K562 (cell line): ENCODE measurements around the gene TCF23. TPM values are rescaled to one million over a fixed set of nuclear protein-coding genes. Genes with fewer than 3 reads are reported as not detected.
"Not testable (repeated sequence)": the region's sequence is repeated elsewhere in the genome, so short reads cannot be mapped to it uniquely, and the experiment has no call there.

Experiments used
- ATAC-seq: fragments of 200-7000 bp; cut with Tn5 transposase; 3 replicates; pipeline ENCODE4 v1.9.1; 2020; ENCODE audit warnings: moderate library complexity
- BruUV-seq: library from RNA; stranded (reverse); fragments of 400-500 nt; replicated peaks from 2 replicates; lab custom pipeline; 2021; lab: Mats Ljungman, UMichigan
- CTCF ChIA-PET: fragments of 300-600 bp; formaldehyde crosslinking; extraction: SDS; loops from one replicate; lab custom pipeline; 2021; ENCODE audit warnings: low intra/inter-chr PET ratio; lab: Yijun Ruan, JAX
- POLR2A ChIA-PET: fragments of 300-600, 350-650 bp; sonication (Branson Sonifier 250); formaldehyde crosslinking; extraction: SDS; loops from one replicate; lab custom pipeline; 2021; ENCODE audit warnings: antibody characterized with exemption, inconsistent platforms; lab: Yijun Ruan, JAX
- DNase-seq, 4 experiments: peaks; one replicate each; pipeline versions ENCODE4 v3.0.0 to v3.0.0-alpha.2; 2011 to 2018; ENCODE audit warnings: low spot score in 3 of 4, mixed read lengths in 3 of 4; ENCODE audit errors: extremely low read depth in 1 of 4
- FAIRE-seq: peaks from 2 replicates; lab custom pipeline; 2011; peaks lifted over from hg19 to GRCh38; lab: Jason Lieb, UNC
- H2AFZ ChIP-seq: 2 replicates; pipeline ENCODE4 v1.6.0; 2011; ENCODE audit warnings: low read depth, low read length, control low read depth, inconsistent platforms
- H3K27ac ChIP-seq: fragments of 200-600 bp; 3 replicates; pipeline ENCODE4 v1.8.0; 2011; ENCODE audit warnings: low read depth, mild to moderate bottlenecking, control low read depth, inconsistent platforms, low read length, moderate library complexity, mixed read lengths; ENCODE audit errors: extremely low read depth
- H3K27me3 ChIP-seq, 2 experiments: fragments of 300-600 bp in 1 of 2; 2 replicates in 1 of 2; 3 replicates in 1 of 2; pipeline versions ENCODE4 v1.6.0 to v1.8.0; 2011; ENCODE audit warnings: inconsistent platforms in 2 of 2, low read length in 2 of 2, mild to moderate bottlenecking in 1 of 2, mixed read lengths in 1 of 2, moderate library complexity in 1 of 2; ENCODE audit not compliant: control insufficient read depth in 2 of 2, insufficient read depth in 2 of 2
- H3K36me3 ChIP-seq: fragments of 300-600 bp; 3 replicates; pipeline ENCODE4 v1.8.0; 2011; ENCODE audit warnings: mild to moderate bottlenecking, low read length, inconsistent platforms; ENCODE audit not compliant: control insufficient read depth, insufficient read depth
- H3K4me1 ChIP-seq, 2 experiments: fragments of 200-600 bp in 1 of 2; replicated peaks in 1 of 2; 2 replicates in 1 of 2; 3 replicates in 1 of 2; pipeline versions ENCODE4 v1.5.1 to v1.8.0; 2011; ENCODE audit warnings: inconsistent platforms in 2 of 2, low read length in 2 of 2, mild to moderate bottlenecking in 1 of 2, mixed read lengths in 1 of 2, moderate library complexity in 1 of 2; ENCODE audit not compliant: control insufficient read depth in 2 of 2, insufficient read depth in 2 of 2
- H3K4me2 ChIP-seq: 2 replicates; pipeline ENCODE4 v1.6.1; 2011; ENCODE audit warnings: low read length, control low read depth, inconsistent platforms, mixed read lengths; ENCODE audit not compliant: insufficient read depth
- H3K4me3 ChIP-seq: fragments of 200-600 bp; sonication (generic), shearing (Covaris generic); 2 replicates; pipeline ENCODE4 v1.5.1; 2016; ENCODE audit warnings: control low read depth, inconsistent platforms
- H3K79me2 ChIP-seq: fragments of 200-600 bp; 3 replicates; pipeline ENCODE4 v1.8.0; 2011; ENCODE audit warnings: low read length, inconsistent platforms; ENCODE audit not compliant: control insufficient read depth, insufficient read depth
- H3K9ac ChIP-seq, 2 experiments: 2 replicates each; pipeline versions ENCODE4 v1.6.0 to v1.6.1; 2011; ENCODE audit warnings: low read depth in 2 of 2, low read length in 2 of 2, control low read depth in 1 of 2, inconsistent platforms in 1 of 2, mild to moderate bottlenecking in 1 of 2, mixed read lengths in 1 of 2; ENCODE audit not compliant: insufficient read depth in 1 of 2
- H3K9me1 ChIP-seq: one replicate; pipeline ENCODE4 v1.6.0; 2011; ENCODE audit warnings: inconsistent platforms, mild to moderate bottlenecking, low read length, moderate library complexity; ENCODE audit not compliant: control insufficient read depth, insufficient read depth
- H3K9me3 ChIP-seq: replicated peaks from 2 replicates; pipeline ENCODE4 v1.5.1; 2011; ENCODE audit warnings: low read depth, low read length, inconsistent platforms; ENCODE audit not compliant: control insufficient read depth, insufficient read depth
- H4K20me1 ChIP-seq: replicated peaks from 2 replicates; pipeline ENCODE4 v1.6.1; 2011; ENCODE audit warnings: low read length, inconsistent platforms, mixed read lengths; ENCODE audit not compliant: control insufficient read depth, insufficient read depth
- CBX8 ChIP-seq: fragments of 200-600 bp; sonication (generic); IDR thresholded peaks from 2 replicates; pipeline ENCODE4 v1.6.1; 2012; ENCODE audit warnings: borderline replicate concordance, mixed run types, low read depth, mild to moderate bottlenecking, moderate library complexity, mixed read lengths, low read length, control low read depth, inconsistent platforms; ENCODE audit not compliant: poor library complexity, severe bottlenecking; ENCODE audit errors: extremely low read depth
- RFX7 ChIP-seq: fragments of 250-450 bp; sonication (Bioruptor Pico); IDR thresholded peaks from 2 replicates; pipeline ENCODE4 v1.5.1; 2021; ENCODE audit warnings: mild to moderate bottlenecking
- WGBS: fragments of 100-300 bp; shearing (Covaris generic); methylation state at CpG from one replicate; pipeline ENCODE4 v1.1.6; 2016; ENCODE audit warnings: low coverage, mixed read lengths; ENCODE audit not compliant: insufficient coverage; ENCODE audit errors: missing lambda C conversion rate; 5-methylcytosine and 5-hydroxymethylcytosine counted together
- in situ Hi-C: fragments of 300-500 bp; cut with MboI; formaldehyde crosslinking; loops from 4 replicates; pipeline ENCODE4 v1.15.0; 2018; ENCODE audit warnings: inconsistent platforms, mixed read lengths
- intact Hi-C: fragments of 100-400 bp; cut with micrococcal nuclease; formaldehyde crosslinking; loops from 2 replicates; pipeline ENCODE4 v1.14.2; 2022
- polyA plus RNA-seq, 8 experiments: library from polyadenylated mRNA; depleted of rRNA in 4 of 8; stranded (reverse) in 5 of 8; unstranded in 3 of 8; fragments of >200 nt; fragmentation: Nextera tagmentation in 2 of 8; fragmentation: Illumina TruSeq in 1 of 8; extraction: Ambion mirVana in 2 of 8; extraction: Trizol in 1 of 8; gene quantifications; 2 replicates each; pipeline versions ENCODE4 v1.2.1 to v1.2.3, GENCODE V29; 2011 to 2014; ENCODE audit warnings: inconsistent platforms in 1 of 8, missing spikeins in 1 of 8
- total RNA-seq, 7 experiments: library from RNA; depleted of rRNA in 6 of 7; stranded (reverse); fragments of >200 nt in 6 of 7; fragmentation: Illumina TruSeq in 2 of 7; extraction: Trizol in 2 of 7; gene quantifications; 2 replicates each; pipeline versions ENCODE4 v1.2.1 to v1.2.3, GENCODE V29; 2011 to 2021; ENCODE audit warnings: low replicate concordance in 1 of 7
- TF ChIP-seq, protein P1 (sequence below): fragments of 250-450 bp; sonication (Bioruptor Pico); IDR thresholded peaks from 2 replicates; pipeline ENCODE4 v1.4.0; 2020

TCF23 gene
- total and polyA plus RNA-seq, 9 of the 15 experiments (the other 6 are each of a cell fraction or from before 2014, with no cell fraction given): 0.07 TPM; not detected in 8

DNA sequence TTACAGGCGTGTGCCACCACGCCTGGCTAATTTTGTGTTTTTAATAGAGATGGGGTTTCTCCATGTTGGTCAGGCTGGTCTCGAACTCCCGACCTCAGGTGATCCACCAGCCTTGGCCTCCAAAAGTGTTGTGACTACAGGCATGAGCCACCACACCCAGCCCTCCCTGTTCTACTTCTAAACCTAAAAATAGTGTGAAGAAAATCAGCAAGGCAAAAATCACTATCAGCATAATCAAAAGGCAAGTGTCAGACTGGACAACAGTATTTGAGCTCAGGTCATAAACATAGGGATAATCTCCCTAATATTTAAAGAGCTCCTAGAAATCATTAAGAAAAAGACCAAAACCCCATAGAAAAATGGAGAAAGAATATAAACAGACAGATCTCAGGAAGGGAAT is 27.0 kb downstream of the TCF23 start:
- peaks cover 17 to 42% of the 10 kb centered on the region in 2 experiments; a peak in 4 of 5 replicates for H3K27me3 ChIP-seq
- H2AFZ ChIP-seq, intact Hi-C loops, H4K20me1 ChIP-seq, H3K9ac ChIP-seq, H3K36me3 ChIP-seq, FAIRE-seq, in situ Hi-C loops, DNase-seq, H3K9me1 ChIP-seq, H3K4me2 ChIP-seq, H3K9me3 ChIP-seq, H3K4me3 ChIP-seq, H3K4me1 ChIP-seq, BruUV-seq, H3K27ac ChIP-seq, ATAC-seq, H3K79me2 ChIP-seq, CTCF ChIA-PET: not testable (repeated sequence)
- 0% methylated on average over 4 of the region's 4 CpGs for WGBS
- POLR2A ChIA-PET: interaction anchor here (1.0 to 1.9 kb wide), 3 partner anchors 10 to 18 kb away, joined by 3 to 8 read pairs (median 4); no protein-coding TSS in a partner anchor

DNA sequence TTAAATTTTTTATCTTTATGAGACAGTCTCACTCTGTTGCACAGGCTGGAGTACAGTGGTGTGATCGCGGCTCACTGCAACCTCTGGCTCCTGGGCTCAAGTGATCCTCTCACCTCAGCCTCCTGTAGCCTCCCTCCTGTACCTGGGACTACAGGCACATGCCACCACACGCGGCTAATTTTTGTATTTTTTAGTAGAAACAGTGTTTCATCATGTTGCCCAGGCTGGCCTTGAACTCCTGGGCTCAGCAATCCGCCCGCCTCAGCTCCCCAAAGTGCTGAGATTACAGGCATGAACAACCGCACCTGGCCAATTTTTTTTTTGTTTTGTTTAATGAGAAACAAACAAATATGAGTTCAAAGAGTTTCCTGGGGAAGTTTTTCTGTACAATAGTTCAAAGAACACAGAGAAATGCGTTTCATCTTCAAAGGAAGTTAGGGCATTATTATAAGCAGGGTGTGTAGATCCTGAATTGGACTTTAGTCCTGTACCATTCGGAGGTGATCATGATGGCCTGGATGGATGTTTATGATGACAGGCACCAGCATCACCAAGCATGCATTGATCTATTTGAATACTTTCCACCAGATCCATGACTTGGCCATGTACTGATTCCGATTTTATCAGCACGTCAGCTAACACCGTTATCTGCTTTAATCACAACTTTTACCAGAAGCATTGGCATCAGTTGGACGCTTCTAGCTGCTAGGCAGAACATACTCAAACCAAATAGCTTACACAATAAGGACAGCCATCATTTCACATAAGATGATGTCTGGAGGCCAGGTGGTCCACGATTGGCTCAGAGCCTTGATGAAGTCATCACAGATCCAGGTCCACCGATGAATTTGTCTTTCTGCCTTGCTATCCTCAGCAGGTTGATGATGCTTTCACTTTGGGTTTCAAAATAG is 28.9 kb downstream of the TCF23 start:
- Histone ChIP-seq H3K36me3 (no peaks in the 10 kb centered on the region), H3K4me2 (no peak overlapping the region), H3K9me1 (no peaks in the 10 kb centered on the region), H3K4me1 (no peaks in the 10 kb centered on the region), H3K9me3 (no peaks in the 10 kb centered on the region), H3K79me2 (no peaks in the 10 kb centered on the region), H4K20me1 (no peaks in the 10 kb centered on the region), H3K27ac (no peak overlapping the region), H3K4me3 (no peak overlapping the region), H3K9ac (no peak overlapping the region), H2AFZ (no peak overlapping the region), H3K27me3 (peaks cover 17 to 37% of the 10 kb centered on the region in 2 experiments; a peak in 4 of 5 replicates)
- BruUV-seq: no TSS peak
- ChIA-PET POLR2A (interaction anchor here (0.7 to 1.5 kb wide), 2 partner anchors 8 to 93 kb away, joined by 3 to 5 read pairs; no protein-coding TSS in a partner anchor), CTCF (interaction anchor here (0.6 kb wide), 1 partner anchor 125 kb away, joined by 3 read pairs; no protein-coding TSS in a partner anchor)
- WGBS: 3% methylated on average over 15 of the region's 15 CpGs
- TF ChIP-seq, protein P1, sequence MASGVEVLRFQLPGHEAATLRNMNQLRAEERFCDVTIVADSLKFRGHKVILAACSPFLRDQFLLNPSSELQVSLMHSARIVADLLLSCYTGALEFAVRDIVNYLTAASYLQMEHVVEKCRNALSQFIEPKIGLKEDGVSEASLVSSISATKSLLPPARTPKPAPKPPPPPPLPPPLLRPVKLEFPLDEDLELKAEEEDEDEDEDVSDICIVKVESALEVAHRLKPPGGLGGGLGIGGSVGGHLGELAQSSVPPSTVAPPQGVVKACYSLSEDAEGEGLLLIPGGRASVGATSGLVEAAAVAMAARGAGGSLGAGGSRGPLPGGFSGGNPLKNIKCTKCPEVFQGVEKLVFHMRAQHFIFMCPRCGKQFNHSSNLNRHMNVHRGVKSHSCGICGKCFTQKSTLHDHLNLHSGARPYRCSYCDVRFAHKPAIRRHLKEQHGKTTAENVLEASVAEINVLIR: no peak
- TF ChIP-seq CBX8 (peak; percentile 84), RFX7 (CRISPR knock-in tag) (no peak)
- no peak for FAIRE-seq
- intact Hi-C loops (no loop called here), in situ Hi-C loops (no loop called here)
- ATAC-seq: peak; percentile 49; the same call in 2 of the 3 replicates
- DNase-seq: no peak
